ENCODE results near the gene SDHA.

GRCh38 chr5:170971-171800 lies 46.9 kb upstream of the SDHA start:
- no peak for TF ChIP-seq CTCF (IDR thresholded peaks at IDR 0.05)
- TF ChIP-seq POLR2A (IDR thresholded peaks at IDR 0.05): no peak
